Suppressor macrophage treated with lipopolysaccharide for 1 hour (primary cell): Measurements from ENCODE around the gene NTPCR.
"Not testable (repeated sequence)": the region's sequence is repeated elsewhere in the genome, so short reads cannot be mapped to it uniquely, and the experiment has no call there.

Experiments
- DNase-seq, 3 donors: peaks; one replicate each; pipeline ENCODE4 v3.0.0-alpha.2; 2020 to 2022

Gene NTPCR, protein sequence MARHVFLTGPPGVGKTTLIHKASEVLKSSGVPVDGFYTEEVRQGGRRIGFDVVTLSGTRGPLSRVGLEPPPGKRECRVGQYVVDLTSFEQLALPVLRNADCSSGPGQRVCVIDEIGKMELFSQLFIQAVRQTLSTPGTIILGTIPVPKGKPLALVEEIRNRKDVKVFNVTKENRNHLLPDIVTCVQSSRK

DNA sequence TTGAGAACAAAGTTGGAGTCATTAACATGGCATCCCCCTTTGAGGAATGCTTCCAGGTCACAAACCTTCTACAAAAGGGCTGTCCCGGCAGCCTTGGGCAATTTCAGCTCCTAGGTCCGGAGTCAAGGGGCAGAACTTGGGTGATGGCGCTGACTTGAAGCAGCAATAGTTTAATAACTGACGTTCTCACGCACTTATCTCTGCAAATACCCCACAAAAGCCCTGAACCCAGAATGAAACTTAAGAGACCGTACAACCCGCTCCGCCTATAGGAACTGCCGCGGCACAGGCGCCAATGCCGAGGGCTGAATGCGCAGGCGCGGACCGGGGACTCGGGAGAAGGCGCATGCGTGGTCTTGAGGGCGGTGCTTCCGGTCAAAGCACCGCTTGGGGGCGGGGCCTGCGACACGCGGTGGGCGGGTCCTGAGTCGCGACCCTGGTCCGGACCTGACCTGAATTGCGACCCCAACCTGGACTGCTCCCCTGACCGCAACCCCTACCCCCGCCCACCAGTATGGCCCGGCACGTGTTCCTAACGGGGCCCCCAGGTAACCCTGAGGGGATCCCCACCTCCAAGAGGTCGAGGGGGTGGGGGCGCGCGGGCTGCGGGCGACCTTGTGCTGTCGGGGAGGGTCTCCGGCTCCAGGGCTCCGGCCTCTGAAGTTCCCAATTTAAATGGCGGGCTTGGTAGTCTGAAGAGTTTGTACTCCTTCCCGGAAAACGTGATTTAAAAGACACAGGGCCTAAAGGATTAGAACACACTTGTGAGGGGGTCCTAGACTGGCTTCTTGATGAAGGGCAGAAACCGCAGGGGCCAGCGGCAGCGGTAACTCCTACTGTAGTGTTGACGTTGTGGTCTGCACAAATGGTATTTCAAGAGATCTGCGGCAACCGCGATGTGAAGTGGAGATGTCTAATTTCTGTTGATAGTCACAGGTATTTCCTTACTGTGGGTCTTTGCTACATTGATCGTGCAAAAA, at the start of gene NTPCR:
Gene NTPCR (plus strand): TSS at position 415 of the 980 bp plus-strand sequence. CDS start 100 bp downstream, at position 515.
- peak; percentile 96 to 99 (median 98) for DNase-seq

DNA sequence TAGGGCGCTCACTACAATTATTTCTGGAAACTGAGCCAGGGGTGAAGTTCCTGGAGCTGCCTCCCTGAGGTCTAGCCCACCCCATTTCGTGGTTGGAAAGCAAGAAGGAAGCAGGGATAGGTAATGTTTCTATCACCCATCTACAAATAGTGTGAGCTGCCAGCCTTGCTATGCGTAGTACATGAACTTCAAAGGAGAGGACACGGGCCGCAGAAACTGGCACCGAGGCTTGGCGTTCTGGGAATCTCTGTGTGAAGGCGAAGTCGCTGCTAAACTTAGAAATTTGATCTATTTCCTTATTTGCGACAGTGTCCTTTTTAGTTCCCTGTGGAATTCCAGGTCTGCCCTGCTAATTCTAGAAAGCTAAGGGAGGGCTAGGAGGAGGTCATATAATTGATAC, 49.6 kb upstream of the NTPCR start:
- DNase-seq = no peak

DNA sequence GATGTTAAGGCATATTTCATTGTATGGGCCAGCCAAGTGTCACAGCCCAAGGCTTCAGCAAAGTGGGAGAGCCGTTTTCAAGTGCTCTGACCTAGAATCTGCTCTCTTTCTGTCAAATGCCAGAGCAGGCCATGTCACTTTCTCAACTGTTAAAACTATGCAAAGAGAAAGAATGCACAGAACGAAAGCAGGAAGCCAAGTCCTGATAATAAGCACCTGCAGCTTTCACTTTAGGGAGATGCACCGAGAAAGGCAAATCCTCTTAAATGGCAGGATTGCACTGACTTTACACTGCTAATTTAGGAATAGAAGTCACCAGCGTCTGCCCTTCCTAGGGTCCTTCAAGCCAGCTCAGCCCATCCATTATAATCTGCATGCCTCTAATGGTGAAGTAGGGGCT, 49.2 kb upstream of the NTPCR start:
- no peak for DNase-seq

DNA sequence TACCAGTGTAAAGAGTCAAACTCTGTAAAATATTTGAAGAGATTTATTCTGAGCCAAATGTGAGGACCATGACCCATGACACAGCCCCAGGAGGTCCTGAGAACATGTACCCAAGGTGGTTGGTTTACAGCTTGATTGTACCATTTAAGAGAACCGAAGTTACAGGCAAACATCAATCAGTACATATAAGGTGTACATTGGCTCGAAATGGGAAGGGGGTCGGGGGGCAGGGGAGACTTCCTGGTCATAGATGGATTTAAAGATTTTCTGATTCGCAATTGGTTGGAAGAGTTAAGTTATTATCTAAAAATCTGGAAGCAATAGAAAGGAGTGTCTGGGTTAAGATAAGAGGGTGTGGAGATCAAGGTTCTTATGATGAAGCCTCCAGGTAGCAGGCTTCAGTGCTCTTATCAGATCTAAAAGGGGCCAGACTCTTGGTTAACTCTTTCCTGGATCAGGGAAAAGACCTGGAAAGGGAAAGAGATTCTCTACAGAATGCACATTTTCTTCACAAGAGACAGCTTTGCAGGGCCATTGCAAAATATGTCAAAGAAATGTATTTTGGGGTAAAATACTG, 47.5 kb upstream of the NTPCR start:
- DNase-seq = no peak

DNA sequence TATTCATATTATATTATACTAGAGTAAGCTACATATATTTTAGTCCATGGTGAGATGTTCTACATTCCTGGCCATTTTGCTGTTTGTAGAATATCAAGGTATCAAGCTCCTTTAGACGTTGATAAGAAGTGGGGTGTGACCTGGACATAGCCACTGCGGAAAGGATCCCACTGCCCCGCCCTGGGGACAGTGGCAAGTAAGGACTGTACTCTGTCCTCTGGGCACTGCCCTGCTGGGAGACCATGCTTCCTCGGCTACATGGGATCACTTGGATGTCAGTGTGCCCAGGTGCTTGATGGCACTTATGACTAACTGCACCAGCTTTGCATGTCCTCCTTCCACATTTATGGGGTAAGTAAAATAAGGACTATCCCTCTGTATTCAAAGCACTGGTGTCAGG, 46.3 kb upstream of the NTPCR start:
- DNase-seq = no peak

DNA sequence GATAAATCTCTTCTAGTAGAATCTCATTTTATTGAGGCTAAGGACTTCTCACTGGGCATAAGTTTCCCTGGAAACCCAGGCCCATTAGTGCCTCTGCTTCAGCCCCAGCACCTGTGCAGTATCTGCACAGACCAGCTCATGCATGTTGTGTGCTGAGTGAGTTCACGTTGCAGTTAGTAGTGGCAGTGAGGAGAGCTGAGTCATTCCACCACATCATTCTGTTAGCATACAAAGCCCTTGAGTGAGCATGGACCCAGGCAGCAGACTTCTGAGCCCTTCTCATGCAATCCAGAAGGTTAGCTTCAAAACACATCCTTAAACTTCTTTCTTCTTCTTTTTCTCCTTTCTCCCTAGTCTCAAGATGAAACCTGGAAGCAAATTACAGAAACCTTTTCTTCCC, 45.8 kb upstream of the NTPCR start:
- peak; percentile 22 to 50 (median 28) for DNase-seq

DNA sequence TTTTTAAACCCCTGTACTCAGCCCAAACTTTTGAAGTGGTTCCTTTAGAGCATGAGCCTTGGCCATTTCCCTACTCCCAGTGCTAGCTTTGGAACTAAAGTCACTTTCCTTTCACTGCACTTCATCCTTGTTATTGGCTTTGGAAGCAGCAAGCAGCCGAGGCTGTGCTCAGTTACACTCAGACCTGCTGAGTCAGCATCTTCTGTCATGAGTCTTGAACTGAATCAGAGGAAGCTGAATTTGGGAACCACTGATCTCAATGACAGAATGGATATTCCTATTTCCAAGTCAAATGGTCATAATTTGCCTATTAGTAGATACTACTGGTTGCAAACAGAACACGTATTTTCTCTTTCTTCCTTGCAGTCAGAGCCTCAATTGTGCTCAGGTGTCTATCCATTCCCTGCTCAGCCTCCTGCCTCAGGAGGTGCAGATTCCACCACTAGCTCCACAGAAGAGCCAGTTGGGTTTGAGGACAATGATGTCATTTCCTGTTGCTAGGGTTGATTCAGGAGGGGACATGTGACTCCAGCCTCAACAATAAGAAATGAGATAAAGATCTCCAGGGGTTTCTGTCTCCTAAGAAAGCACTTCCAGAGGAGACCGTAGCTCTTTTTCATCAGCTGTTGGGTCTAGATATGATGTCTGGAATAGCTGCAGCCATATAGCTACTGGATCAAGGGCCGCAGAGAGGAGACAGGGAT, 44.9 kb upstream of the NTPCR start:
- peak; percentile 74 to 94 (median 85) for DNase-seq

DNA sequence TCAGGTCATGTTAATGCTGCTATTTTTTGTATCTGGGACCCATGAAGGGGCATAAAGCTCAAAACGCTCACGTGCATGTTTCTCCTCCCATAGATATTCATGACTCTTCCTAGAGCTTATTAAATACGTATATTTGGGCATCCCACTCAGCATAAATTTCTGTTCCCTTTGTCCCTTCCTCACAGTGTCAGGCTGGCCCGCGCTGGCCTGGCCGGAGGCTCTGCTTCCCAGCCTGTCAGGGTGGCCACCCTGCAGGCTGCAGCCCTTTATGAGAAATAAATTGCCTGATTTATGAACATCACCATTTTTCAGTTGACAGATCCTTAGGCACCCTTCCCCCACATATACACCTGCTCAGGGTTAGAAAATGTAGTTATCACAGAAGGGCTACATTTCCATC, 44.0 kb upstream of the NTPCR start:
- DNase-seq = no peak

DNA sequence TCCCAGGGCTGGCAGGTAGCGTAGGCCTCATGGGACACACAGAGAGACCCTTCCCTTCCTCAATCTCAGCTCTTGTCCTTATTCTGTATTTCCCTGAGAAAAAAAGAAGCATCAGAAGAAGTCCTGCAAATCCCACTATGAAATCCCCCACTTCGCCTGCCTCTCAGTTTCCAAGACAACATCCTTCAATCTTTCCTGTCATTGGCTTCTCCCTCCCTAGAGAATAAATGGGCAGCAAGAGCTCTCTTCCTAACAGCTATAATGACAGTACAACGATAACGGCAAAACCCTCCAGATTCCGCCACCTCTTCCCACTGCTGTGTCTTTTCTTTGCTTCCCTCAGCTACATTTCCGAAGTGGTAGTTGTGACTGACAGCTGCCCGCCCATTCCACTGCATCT, 41.6 kb upstream of the NTPCR start:
- DNase-seq = no peak

DNA sequence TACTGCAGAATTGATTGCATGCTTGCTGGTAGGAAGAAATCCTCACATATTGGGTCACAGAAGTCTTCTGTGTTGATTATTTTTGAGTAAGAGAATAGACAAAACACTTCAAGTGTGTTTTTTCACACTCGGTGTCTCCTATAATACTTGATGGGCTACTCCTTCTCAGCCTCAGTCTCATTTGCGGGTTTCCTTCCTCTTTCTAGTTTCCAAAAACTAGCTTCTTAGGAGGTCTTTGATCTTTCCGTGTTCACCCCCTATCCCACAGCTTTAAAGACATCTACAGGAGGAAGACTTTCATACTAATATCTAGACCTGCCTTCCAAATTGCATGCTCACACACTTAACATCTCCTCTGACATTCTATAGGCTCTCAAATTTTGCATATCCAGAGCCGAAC, 40.7 kb upstream of the NTPCR start:
- DNase-seq = no peak

DNA sequence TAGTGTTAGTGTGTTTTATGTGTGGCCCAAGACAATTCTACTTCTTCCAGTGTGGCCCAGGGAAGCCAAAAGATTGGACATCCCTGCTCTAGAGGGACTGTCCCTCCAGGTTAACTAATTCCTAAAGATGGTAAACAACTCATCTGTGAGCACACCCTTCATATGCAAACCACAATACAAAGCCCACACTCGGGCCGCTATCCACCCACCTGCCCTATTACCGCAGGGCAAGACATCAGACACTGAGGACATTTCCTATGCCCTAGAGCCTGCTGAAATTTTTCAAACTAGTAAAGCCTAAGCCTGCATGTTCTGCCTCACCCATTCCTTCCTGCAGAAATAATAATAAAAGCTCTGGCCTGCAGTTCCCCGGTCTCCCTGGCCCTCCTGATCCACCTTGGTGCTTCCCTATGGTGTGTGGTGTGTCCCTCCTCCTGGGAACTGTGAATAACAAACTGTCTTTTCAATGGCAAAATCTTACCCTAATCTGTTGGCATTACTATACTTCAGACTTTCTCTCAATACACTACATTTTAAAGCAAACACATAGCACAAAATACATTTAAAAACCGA, 39.3 kb upstream of the NTPCR start:
- DNase-seq = no peak

DNA sequence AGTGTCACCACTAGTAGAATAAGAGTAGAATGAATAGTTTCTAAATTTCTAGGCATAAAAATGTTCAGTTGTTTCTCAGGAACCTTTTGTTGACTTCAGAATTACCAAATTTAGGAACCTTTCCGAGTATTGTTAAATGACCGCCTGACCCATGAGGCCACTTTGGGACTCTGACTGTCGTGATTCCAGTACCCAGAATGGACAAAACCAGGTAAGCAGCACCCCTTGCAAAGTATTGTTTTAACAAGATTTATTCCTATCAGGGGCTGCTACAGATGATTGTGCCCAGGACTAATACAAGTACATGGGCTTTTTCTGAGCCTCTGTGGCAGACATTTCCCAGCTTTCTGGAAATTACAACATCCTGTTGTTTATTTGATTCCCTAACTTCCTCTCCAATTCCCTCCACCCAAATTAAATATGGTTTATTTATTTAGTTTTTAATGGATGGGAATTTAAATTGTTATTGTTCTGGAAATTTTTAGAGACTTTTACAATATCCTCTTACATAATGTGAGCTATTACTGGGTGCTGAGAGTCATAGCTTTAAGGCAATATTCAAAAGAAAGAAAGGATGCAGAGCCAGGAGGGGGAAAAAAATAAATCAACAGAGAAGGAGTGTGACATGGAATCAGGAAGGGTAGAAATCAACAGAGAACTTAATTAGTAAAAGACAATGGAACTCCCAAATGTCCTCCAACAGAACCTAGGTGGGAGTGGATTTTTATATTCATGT, 37.4 kb upstream of the NTPCR start:
- DNase-seq = no peak

DNA sequence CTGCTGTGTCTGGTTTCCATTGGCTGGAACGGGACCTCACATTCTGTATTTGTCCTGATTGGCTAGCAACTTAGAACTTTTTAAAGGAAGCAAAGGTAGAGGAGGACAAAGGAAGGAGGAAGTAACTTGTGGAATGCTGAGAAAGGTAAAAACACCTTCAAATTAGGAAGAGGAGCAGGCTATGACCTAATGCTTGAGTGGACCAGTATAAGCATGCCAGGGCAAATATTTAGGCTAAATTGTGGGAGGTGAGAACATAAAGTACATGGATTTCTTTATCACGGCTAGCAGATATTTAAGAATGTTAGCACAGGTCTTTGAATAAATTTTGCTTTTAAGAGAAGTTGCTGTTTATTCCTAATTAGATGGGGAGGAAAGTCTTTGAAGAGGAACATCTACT, 36.1 kb upstream of the NTPCR start:
- DNase-seq = not testable (repeated sequence)

DNA sequence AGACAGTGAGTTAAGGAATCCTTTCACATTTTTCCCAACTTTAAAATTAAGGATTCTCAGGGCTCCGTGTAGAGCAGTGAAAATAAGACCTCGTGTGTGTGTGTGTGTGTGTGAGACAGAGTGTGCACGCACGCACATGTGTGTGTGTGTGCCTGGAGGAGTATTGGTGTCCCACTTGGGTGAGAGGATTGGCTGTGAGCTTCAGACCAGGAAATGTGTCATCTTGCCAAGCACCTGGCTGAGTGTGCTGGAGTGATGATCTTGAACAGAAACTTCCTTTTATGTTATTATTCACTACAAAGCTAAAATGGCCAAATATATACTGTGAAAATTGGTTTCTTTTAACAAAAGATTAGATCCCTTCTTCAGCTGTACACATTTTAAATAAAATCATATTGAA, 35.2 kb upstream of the NTPCR start:
- DNase-seq = no peak

DNA sequence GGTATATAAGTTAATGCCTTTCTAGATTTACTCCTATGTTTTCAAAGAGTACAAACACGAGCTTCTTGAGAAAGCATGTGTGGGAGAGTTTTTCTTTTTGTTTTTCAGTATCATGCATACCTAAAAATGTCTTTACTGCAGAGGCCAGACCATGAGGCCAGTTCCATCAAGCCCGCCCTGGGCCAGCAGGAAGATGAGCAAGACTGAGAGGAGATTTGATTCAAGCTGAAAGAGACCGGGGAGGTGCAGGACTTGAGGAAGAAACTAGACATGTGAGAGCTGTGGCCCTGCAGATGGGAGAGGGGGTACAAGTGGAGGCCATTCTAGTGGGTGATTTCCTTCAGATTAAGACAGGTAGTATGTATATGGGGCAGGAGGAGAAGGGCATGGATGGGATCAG, 33.4 kb upstream of the NTPCR start:
- no peak for DNase-seq

DNA sequence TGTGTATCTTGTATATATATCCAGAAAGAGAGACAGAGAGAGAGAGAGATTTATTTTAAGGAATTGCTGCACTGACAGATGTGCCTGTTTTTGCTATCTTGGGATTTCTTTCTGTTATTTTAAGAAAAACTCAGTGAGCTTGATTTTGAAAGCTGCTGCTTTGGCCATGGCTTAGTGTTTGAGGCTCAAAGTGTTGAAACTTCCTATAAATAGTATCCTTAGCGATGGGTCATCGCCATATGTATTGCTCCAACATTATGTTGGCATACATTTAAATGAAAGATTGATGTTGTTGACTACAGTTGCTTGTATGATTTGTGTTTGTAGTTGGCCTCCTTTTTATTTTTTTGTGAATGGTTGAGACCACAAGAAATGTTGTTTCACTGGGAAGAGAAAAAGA, 29.0 kb upstream of the NTPCR start:
- DNase-seq = no peak

DNA sequence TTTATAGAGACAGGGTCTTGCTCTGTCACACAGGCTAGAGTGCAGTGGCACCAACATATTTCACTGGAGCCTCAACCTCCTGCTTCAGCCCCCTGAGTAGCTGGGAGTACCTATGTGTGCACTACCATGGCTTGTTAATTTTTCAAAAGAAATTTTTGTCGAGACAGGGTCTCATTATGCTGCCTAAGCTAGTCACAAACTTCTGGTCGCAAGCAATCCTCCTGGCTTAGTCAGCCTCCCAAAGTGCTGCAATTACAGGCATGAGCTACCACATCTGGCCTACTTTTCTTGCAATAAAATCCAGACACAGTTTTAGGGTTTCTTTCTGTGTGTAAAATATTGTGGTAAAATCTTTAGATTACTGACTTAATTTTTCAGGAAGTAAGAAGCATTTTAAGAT, 27.9 kb upstream of the NTPCR start:
- DNase-seq = no peak

DNA sequence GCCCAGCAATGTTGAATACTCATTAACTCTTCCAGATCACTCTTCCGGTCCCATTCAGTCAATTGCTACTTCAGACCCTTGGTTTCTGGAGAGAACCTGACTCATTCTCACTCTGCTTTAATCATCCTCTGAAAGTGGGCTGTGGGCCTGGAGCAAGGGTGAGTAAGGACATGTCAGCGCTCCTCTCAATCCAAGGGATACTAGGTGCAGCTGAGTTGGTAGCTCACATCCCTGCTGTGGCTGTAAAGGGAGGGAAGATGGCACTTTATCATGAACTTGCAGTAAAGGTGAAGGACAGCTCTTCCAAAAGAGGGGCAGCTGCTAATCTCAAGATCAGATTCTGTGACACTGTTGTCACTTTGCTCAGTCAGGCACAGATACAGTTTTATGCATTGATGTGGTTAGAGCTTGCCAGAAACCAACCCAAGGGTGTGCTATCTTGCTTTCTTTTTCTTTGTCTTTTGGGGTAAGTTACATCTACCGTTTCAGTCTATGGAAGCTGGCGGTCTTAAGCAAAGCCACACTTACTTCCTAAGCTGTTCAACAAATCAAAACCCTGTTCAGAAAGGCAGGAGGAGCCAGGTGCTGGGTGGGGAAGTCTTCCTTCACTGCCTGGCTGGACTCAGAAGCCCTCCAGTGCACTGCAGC, 26.5 kb upstream of the NTPCR start:
- DNase-seq = no peak

DNA sequence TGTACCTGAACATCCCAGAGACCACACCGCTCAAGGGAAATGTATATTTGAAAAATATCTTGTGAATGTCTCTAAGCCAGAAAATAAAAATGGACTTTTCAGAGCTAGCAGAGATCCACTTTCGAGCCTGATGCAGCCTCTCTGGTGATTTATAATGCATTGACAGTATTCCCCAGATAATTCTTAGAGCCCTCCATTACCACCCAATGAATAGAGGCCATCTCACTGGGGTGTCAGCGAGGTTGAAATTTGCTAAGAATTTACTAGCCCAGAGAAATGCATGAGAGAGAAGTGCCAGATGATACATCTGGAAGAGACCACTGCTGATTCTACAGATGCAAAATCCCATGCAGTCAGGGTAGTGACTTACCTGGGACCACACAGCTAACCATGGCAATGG, 25.5 kb upstream of the NTPCR start:
- no peak for DNase-seq

DNA sequence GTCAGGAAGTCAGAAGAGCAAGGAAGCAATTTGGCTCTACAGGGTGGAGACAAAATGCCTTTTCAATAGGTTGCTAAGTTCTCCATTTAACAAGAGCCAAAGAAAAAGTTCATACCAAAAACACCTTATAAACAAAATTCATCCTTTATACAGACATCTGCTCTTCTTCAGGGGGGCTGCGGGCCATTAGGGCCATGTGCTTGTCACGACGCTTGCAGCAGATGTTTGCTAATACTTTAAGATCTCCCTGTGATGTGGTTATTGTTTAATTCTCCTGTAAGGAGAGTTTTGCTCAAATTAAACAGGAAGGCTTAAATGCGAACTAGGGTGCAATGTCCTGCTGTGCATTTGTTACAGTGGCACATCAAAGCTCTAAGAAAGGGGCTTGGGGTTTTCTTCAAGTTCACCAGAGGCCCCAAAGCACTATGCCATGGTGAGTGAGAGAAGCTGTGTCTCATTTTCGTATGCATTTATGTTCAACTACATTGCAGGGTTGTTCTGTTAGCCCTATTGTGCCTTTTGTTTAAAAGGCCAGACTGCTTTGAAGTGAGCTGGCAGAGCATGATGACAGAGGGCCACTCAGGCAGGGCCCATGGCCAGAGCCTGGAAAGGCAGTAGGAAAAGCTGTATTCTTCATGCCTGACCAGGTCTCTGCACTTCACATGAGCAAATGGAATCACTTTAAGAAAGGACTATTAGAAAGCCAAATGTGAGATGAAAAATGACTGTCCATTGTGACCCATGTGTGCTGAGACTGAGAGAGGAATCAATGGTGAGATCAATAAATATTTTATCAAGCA, 24.8 kb upstream of the NTPCR start:
- DNase-seq = no peak

DNA sequence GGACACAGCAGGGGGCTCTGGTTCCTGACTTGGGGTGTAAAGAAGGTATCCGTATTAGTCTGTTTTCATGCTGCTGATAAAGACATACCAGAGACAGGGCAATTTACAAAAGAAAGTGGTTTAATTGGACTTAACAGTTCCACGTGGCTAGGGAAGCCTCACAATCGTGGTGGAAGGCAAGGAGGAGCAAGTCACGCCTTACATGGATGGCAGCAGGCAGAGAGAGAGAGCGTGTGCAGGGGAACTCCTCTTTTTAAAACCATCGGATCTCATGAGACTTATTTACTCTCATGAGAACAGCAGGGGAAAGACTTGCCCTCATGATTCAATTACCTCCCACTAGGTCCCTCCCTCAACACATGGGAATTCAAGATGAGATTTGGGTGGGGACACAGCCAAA, 23.2 kb upstream of the NTPCR start:
- not testable (repeated sequence) for DNase-seq
